Suppressor macrophage treated with lipopolysaccharide for 1 hour (primary cell): ENCODE measurements around the gene UBE2V1.
A peak's percentile ranks its signal among the peaks of the same experiment; 100 is the strongest.
"Not testable (repeated sequence)": the region's sequence is repeated elsewhere in the genome, so short reads cannot be mapped to it uniquely, and the experiment has no call there.

Source experiments
- DNase-seq, 3 donors: peaks; one replicate each; pipeline ENCODE4 v3.0.0-alpha.2; 2020 to 2022

Gene UBE2V1

GRCh38 chr20:50112512-50113419, at the start of gene UBE2V1:
Gene UBE2V1 (minus strand): TSS chr20:50113150. CDS start chr20:50113128, 22 bp downstream.
- peak; percentile 91 to 98 (median 95) for DNase-seq

DNA sequence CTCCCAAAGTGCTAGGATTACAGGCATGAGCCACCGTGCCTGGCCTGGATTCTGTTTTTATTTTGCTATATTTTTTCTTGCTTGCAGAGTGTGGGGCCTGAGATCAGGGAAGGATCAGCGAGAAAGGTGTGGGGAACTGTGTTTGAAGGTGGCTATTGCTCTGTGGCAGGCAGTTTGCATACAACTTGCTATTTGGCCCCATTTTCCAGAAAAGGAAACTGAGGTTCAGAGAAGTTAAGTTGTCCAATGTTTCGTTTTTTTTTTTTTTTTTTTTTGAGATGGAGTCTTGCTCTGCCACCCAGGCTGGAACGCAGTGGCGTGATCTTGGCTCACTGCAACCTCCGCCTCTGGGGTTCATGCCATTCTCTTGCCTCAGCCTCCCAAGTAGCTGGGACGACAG, 48.5 kb upstream of the UBE2V1 start:
- DNase-seq, result not testable (repeated sequence)

DNA sequence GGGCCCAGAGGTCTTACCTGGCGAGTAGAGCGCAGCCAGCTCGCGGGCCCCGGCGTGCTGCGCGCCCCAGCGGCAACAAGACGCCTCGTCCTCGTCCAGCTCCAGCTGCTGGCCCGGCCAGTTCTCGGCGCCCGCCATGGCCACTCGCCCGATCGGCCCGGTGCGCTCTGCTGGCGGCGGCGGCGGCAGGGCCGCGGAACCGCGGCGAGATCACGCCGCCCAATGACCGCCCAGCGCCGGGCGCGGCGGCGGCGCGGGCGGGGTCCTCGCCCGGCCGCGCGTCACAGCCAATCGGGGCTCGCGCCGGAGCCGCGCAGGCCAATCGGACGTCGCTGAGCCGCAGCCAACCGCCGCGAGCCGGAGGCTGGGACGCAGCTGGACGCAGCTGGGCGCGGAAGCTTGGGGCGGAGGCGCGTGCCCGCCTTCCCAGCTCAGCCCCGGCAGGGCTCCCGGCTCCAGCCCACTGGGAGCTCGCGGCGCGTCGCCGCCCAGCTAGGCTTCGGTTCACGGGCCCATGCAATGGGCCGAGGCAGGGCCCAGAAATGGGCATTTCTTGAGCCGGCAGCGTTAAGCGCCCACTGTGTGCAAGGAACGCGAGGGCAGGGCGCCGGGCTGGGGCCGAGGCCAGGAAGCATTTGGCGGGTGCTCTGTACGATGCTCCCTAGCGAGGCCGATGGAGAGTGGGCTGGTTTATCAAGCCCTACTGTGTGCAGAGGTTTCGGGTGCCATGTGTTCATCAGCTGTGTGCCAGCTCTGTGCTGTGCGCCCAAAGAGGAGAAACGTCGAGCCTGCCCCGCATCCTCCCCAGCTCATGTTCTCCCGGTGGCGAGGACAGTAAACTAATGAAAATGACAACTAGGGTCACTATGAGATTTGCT, 40.8 kb upstream of the UBE2V1 start, which contains the start of gene PEDS1:
Gene PEDS1 (minus strand): TSS at position 224 of the 878 bp plus-strand sequence. CDS start 86 bp downstream, at position 138.
- DNase-seq, result peak; percentile 96 to 98 (median 98)

DNA sequence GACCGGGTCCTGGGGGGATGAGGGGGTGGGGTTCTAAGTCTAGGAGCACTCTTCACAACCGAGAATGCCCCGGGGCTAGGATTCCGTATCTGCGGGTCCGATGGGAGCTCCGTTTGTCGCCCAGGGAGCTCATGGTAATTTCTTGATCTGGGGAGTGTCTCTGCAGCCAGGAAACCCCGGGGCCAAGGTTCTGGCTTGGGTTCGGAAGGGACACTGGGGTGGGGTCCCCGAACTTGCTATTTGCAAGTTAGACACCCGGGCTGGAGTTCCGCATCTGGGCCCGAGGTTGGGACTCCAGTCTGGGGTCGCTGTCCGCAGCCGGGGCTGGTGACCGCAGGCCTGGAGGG, 40.2 kb upstream of the UBE2V1 start:
- DNase-seq, result no peak

DNA sequence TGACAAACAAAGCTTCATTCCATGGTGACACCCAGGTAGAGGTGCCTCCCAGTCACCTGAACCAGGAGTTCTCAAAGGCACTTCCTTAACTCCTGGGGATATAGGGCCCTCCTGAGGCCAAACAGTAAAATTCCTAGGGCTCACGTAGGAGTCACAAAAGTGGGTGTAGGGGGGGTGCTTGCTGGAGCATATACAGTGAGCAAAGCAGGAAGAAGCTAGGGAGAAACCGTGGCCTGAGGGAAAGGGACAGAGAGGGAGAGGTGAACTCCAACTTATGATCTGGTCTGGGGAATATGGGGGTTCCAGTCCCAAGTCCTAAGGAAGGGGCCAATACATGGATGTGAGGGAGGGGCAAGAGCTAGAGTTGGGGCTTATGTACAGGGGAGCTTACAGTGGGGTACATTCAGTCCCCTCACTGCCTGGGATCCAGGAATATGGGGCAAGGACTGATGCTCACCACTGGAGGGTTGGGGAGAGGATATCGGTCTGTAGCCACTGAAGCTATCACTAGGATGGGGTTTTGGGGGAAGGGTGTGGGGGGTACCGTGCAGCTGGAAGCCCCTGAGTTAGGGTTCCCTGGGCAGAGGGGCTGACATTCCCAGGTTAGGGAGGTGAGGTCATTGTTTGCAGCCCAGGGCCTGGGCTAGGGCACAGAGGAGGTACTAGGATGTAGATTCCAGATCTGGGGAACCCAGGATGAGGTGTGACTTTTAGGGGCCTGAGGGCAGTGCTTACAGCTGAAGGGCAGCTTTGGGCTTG, 39.6 kb upstream of the UBE2V1 start:
- peak; percentile 44 to 69 (median 53) for DNase-seq

- no peak for DNase-seq
Measured at GRCh38 chr20:50151034-50151743, 38.2 kb upstream of the UBE2V1 start.

DNA sequence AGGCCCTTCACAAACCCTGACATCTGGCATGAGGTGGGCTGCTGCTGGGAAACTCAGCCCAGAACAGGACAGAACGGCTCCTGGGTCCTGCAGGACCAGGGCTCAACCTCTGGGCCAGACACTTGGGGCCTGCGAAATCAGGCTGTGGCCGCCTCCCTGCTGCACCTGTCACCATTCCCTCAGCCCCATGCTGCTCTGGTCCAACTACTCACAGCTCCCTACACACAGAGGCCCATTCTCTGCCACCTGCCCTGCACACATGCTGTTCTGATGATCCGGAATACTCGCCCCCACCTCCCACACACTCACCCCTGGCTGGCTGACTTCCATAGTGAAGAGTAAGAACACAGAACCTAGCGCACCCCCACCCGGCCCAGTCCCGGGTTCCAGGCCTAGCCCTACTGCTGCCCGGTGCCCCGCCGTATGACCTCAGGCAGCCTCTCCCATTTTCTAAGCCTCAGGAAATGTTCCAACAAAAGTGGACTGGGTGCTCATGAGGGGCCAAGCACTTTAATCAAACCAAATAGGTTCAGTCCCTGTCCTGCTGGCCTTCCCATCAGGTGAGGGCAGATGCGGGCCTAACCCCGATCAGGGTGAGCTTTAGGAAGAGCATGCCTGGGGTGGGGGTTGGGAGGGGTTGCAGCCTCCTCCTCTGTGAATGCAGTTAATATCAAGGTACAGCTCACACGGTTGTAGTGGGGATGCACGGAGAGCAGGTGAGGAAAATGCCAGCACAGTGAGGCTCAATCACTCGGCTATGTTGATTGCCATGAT, 36.7 kb upstream of the UBE2V1 start:
- no peak for DNase-seq

GRCh38 chr20:50146732-50147662, 34.0 kb upstream of the UBE2V1 start:
- DNase-seq, result peak; percentile 95 to 96 (median 95)

DNA sequence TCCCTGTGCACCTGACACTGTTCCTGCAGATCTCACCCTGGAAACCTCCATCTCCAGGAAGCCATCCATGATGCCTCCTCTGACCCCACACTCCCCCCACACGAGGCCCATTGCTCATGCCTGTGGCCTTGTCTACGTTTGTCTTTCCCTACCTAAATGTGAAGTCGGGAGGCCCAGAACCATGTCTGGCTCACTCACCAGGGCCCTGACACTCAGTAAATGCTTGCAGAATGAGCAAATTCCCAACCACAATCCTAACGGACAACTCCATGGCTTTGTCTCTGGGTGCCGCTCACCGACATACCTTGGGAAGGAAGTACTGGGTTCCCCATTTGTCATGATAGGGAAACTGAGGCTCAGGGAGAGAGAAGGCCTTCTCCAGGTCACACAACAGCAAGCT, 33.3 kb upstream of the UBE2V1 start:
- DNase-seq, result no peak

GRCh38 chr20:50145566-50145965, 32.6 kb upstream of the UBE2V1 start:
- DNase-seq, result peak; percentile 47 to 64 (median 49)

DNA sequence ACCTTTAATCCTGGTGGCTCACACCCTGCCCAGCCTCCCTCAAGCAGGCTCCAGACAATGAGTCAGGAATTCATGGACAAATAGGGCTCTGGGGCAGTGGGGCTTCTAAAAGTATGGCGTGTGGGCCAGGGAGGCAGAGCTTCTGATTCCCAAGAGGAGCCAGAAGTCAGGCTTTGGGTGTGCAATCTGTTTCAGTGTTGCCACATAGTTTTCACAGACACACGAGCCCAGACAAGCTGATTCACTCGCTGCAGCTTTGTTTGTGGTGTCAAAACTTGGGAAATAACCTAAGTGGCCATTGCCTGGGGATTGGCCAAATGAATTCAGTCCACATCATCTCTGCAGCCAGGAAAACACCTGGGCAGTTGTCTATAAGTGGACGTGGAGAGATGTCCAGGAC, 31.4 kb upstream of the UBE2V1 start:
- peak; percentile 91 to 97 (median 96) for DNase-seq

DNA sequence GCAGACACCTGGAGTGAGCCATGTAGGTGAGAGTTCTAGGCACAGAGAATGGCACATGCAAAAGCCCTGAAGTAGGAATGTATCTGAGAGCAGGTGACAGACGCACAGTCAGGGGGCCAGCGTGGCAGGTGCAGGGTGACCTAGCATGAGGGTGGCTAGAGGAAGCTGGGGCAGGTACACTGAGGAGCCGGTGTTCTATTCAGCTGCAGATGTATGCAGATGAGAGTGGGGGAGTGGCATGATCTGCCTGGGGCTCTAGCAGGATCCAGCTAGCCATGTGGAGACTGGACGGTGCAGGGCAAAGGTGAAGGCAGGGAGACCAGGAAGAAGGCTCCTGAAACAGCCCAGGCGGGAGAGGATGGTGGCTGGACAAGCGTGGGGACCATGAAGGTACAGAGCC, 29.9 kb upstream of the UBE2V1 start:
- DNase-seq, result no peak

DNA sequence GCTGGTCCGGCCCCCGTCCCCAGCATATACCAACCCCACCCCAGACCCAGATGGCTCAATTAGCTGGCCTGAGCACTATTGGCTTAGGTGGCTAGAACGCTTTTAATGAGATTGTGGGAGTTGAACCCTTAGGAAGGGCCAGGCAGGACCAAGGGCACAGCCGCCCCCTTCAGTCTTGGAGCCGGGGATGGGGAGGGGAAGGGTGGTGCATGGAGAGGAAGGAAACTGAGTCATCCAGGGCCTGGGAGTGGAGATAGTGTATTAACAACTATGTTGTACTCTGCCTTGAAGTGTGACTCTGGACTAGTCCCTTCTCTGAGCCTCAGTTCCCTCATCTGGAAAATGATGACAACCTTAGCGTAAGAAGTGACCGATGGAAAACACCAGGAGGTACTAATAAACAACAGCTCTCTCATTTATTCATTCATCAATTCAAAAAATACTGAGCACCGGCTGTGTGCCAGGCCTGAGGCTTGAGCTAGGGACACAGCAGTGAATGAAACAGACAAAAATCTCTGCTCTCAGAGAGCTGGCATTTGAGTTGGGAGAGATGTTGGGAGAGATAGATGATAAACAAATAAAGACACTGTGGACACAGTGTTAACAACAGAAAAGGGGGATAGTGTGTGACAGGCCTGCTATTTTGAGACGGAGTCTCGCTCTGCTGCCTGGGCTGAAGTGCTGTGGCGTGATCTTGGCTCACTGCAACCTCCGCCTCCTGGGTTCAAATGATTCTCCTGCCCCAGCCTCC, 29.0 kb upstream of the UBE2V1 start:
- no peak for DNase-seq

DNA sequence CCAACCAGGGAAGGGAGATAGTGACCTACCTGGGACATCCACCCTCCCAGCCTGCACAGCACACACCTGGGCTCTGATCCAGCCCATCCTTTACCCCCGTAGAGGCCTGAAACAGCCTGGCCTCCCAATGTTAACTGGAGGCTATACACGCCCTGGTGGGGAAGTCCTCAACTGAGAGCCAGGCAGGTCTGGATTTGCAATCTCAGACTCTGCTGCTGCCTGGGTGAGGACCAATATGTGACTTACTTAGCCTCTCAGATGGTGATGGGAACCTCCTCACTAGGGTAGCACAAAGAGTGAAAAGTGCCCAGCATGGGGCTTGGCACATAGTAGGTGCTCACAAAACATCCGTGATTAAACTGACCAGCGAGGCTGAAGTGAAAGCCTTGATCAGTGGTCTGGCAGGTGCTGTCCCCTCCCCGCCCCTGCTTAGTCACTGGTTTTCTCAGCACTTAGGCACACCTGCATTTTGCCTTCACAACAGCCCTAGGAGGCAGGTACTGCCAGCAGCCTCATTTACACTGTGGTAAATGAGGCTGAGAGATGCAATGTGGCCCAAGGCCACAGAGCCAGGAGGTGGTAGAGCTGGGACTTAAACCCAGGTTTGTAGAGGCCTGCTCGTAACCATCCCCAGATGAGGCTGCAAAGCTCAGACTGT, 28.2 kb upstream of the UBE2V1 start:
- DNase-seq, result no peak

GRCh38 chr20:50140339-50140859, 27.4 kb upstream of the UBE2V1 start:
- DNase-seq, result no peak

DNA sequence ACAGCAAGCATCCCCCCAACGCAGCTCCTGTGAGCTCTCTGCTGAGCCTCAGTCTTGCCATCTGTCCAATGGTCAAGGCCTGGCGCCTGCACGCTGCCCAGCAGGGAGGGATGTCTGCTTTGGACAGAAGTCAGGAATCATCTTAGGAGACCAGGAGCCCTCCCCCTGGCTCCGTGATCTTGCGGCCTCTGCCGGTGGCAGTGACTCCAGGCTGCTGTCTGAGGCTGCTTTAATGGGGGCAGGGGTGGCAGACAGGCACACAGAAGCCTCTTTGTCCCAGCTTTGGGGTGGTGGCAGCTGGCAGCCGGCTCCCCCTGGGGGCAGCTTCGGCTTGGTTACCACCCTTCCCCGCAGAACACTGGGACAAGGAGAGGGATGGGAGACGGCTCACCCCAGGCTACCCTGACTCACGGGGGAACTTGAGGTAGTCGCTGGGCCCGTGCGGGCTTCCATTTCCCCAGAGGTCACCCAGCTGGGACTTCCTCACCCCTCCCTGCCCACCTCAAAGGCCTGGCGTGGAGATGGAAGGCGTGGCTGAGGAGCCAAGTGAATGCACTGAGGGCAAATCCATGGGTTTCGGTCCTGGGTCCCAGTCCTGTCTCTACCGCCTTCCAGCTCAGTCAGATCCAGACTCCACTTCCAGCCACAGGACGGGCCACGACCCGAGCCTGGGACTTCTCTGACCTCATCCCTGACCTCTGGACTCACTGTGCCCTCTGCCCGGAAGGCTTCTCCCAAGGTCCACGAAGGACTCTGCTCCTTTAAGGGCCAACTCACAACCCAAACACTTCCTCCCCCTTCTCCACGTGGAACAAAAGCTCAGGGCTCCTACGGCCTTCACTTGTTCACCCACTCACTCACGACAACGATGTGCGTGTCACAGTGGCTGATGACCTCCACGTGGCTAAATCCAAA, 25.8 kb upstream of the UBE2V1 start:
- peak; percentile 54 to 73 (median 64) for DNase-seq

DNA sequence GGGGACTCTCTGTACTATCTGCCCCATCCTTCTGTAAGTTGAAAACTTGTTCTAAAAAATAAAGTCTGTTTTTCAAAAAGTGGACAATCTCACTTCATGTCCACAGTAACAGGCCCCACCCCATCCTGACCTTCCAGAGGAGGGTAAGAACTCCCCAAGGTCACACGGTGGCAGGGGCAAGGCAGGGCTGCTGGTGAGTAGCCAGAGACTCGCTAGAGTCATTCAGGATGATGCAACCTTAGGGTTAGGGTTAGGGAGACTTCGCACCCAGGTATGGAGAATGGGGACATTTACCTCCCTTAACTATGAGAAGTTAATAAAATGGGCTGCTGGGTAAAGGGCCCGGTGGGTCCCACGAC, 25.1 kb upstream of the UBE2V1 start:
- DNase-seq, result peak in 2 of 3 donors; percentile 46 to 50
